PFSK-1 (cell line): Measurements from ENCODE around the gene SMCP.

ENCODE experiments used
- FOXP2 ChIP-seq: optimal IDR thresholded peaks from 2 replicates; pipeline ENCODE3; 2011; ENCODE audit warnings: borderline replicate concordance, control low read depth, inconsistent platforms; ENCODE audit not compliant: insufficient read depth; ENCODE audit errors: extremely low read length, extremely low read depth
- POLR2AphosphoS5 ChIP-seq: IDR thresholded peaks from 2 replicates; pipeline ENCODE4 v1.6.1; 2012; ENCODE audit warnings: low read depth, mild to moderate bottlenecking, control low read depth, low read length, moderate library complexity
- REST ChIP-seq, 2 experiments: IDR thresholded peaks; 2 replicates each; pipeline versions ENCODE4 v1.6.1 to v1.8.0; 2011 to 2012; ENCODE audit warnings: low read depth in 2 of 2, low read length in 2 of 2, control low read depth in 1 of 2, inconsistent platforms in 1 of 2, mild to moderate bottlenecking in 1 of 2, moderate library complexity in 1 of 2; ENCODE audit not compliant: insufficient read depth in 1 of 2
- SIN3A ChIP-seq: IDR thresholded peaks from 2 replicates; pipeline ENCODE4 v1.6.1; 2012; ENCODE audit warnings: mild to moderate bottlenecking, low read length, moderate library complexity, borderline replicate concordance; ENCODE audit not compliant: insufficient read depth
- TAF1 ChIP-seq: IDR thresholded peaks from 2 replicates; pipeline ENCODE4 v1.6.1; 2012; ENCODE audit warnings: low read length, control low read depth, borderline replicate concordance; ENCODE audit not compliant: insufficient read depth

GRCh38 chr1:152899883-152900282, 21.8 kb downstream of the SMCP start:
- TF ChIP-seq POLR2AphosphoS5 (no peak), TAF1 (no peak), REST (IDR thresholded peaks at IDR 0.05; ENCODE audit: insufficient read depth in 1 of 2, low read depth in 2 of 2, low read length in 2 of 2) (no peak), SIN3A (no peak), FOXP2 (no peak)
